ENCODE data around the gene RIBC2.

Gene RIBC2

GRCh38 chr22:45476814-45477213 is 63.3 kb downstream of the RIBC2 start:
- TF ChIP-seq ZFX (IDR thresholded peaks at IDR 0.05) = no peak
- TF ChIP-seq CTCF (conservative IDR thresholded peaks at IDR 0.05) = no peak
- no peak overlapping the region for H3K27ac ChIP-seq

- TF ChIP-seq CTCF (conservative IDR thresholded peaks at IDR 0.05) (no peak), ZFX (IDR thresholded peaks at IDR 0.05) (no peak)
- H3K27ac ChIP-seq = no peak overlapping the region
Observed at GRCh38 chr22:45477366-45478107, 64.0 kb downstream of the RIBC2 start.

GRCh38 chr22:45478108-45478771 is 64.7 kb downstream of the RIBC2 start:
- TF ChIP-seq ZFX (IDR thresholded peaks at IDR 0.05) (no peak), CTCF (conservative IDR thresholded peaks at IDR 0.05) (no peak)

GRCh38 chr22:45480717-45481116 is 67.2 kb downstream of the RIBC2 start:
- TF ChIP-seq ZFX (IDR thresholded peaks at IDR 0.05) (no peak), CTCF (conservative IDR thresholded peaks at IDR 0.05) (no peak)
- H3K27ac ChIP-seq = no peak overlapping the region

More at GRCh38 chr22:45478108-45478771, 64.7 kb downstream of the RIBC2 start:
- H3K27ac ChIP-seq = no peak overlapping the region

GRCh38 chr22:45481661-45482060 is 68.2 kb downstream of the RIBC2 start:
- TF ChIP-seq ZFX (IDR thresholded peaks at IDR 0.05) = no peak
- H3K27ac ChIP-seq = no peak overlapping the region

Measured in C4-2B (cell line).